GM23248 (cell line): ENCODE data around the gene FOXD1.
"Not testable (repeated sequence)": the region's sequence is repeated elsewhere in the genome, so short reads cannot be mapped to it uniquely, and the experiment has no call there.

Experiments used
- EZH2 ChIP-seq: fragments of 200-600 bp; sonication (generic); IDR thresholded peaks from 2 replicates; pipeline ENCODE4 v1.6.1; 2018; ENCODE audit warnings: antibody characterized with exemption, mild to moderate bottlenecking; ENCODE audit not compliant: insufficient read depth, poor library complexity, severe bottlenecking
- EZH2phosphoT487 ChIP-seq: fragments of 200-600 bp; sonication (generic); IDR thresholded peaks from 2 replicates; pipeline ENCODE4 v1.6.1; 2018; ENCODE audit warnings: antibody characterized with exemption, moderate library complexity, mild to moderate bottlenecking, low read depth; ENCODE audit not compliant: insufficient read depth

- TF ChIP-seq EZH2phosphoT487, EZH2: not testable (repeated sequence)
These were observed 38.7 kb upstream of the FOXD1 start for GRCh38 chr5:73487257-73487656.
